H1 (cell line): ENCODE data around the gene PRPF40B. TPM values are rescaled to one million over a fixed set of nuclear protein-coding genes. Genes with fewer than 3 reads are reported as not detected.

Experiments used
- CTCF ChIA-PET: fragments of 300-600 bp; sonication (Branson Sonifier 250); formaldehyde crosslinking; loops from one replicate; lab custom pipeline; 2021; ENCODE audit not compliant: partially characterized antibody; lab: Charles Lee
- POLR2A ChIA-PET: fragments of 300-600 bp; sonication (Branson Sonifier 250); formaldehyde crosslinking; loops from one replicate; lab custom pipeline; 2021; ENCODE audit warnings: inconsistent platforms; ENCODE audit not compliant: partially characterized antibody; lab: Charles Lee
- DNase-seq, 2 experiments: peaks; one replicate each; pipeline versions ENCODE4 v3.0.0 to v3.0.0-alpha.2; 2010 to 2022; ENCODE audit warnings: low spot score in 2 of 2, low read depth in 1 of 2, mixed read lengths in 1 of 2
- FAIRE-seq: peaks from 2 replicates; lab custom pipeline; 2011; peaks lifted over from hg19 to GRCh38; lab: Jason Lieb, UNC
- H2AFZ ChIP-seq: 2 replicates; pipeline ENCODE4 v1.8.1; 2012; ENCODE audit warnings: low read length, inconsistent platforms
- H2AK5ac ChIP-seq: 2 replicates; pipeline ENCODE4 v1.6.1; 2013; ENCODE audit warnings: low read depth, low read length
- H2BK120ac ChIP-seq: replicated peaks from 2 replicates; pipeline ENCODE3; 2013; ENCODE audit warnings: low read depth, low read length, inconsistent platforms
- H2BK12ac ChIP-seq: 2 replicates; pipeline ENCODE4 v1.6.1; 2013; ENCODE audit warnings: low read depth, low read length
- H2BK15ac ChIP-seq: 2 replicates; pipeline ENCODE4 v1.6.1; 2013; ENCODE audit warnings: low read length
- H2BK20ac ChIP-seq: 2 replicates; pipeline ENCODE4 v1.6.1; 2013; ENCODE audit warnings: low read length
- H2BK5ac ChIP-seq: 2 replicates; pipeline ENCODE4 v1.6.1; 2013; ENCODE audit warnings: low read depth, low read length
- H3K14ac ChIP-seq: 2 replicates; pipeline ENCODE4 v1.6.1; 2013; ENCODE audit warnings: inconsistent platforms; ENCODE audit not compliant: insufficient read length
- H3K18ac ChIP-seq: 2 replicates; pipeline ENCODE4 v1.6.1; 2013; ENCODE audit warnings: low read length; ENCODE audit errors: extremely low read depth
- H3K23ac ChIP-seq: 2 replicates; pipeline ENCODE4 v1.6.1; 2013; ENCODE audit warnings: inconsistent platforms; ENCODE audit not compliant: insufficient read length
- H3K23me2 ChIP-seq: 2 replicates; pipeline ENCODE4 v1.6.1; 2013; ENCODE audit warnings: low read depth, low read length
- H3K27ac ChIP-seq: 2 replicates; pipeline ENCODE4 v1.6.1; 2011; ENCODE audit warnings: low read depth, low read length, inconsistent platforms
- H3K27me3 ChIP-seq, 4 experiments: replicated peaks in 1 of 4; 1 replicate in 1 of 4; 2 replicates in 3 of 4; pipeline versions ENCODE4 v1.6.1 to v1.8.1; 2011 to 2013; ENCODE audit warnings: low read length in 3 of 4, mild to moderate bottlenecking in 3 of 4, inconsistent platforms in 2 of 4, mixed read lengths in 2 of 4, moderate library complexity in 1 of 4; ENCODE audit not compliant: control insufficient read depth in 3 of 4, insufficient read depth in 3 of 4; ENCODE audit errors: extremely low read depth in 1 of 4
- H3K36me3 ChIP-seq, 4 experiments: 2 replicates each; pipeline versions ENCODE4 v1.6.1 to v1.8.1; 2011 to 2013; ENCODE audit warnings: mild to moderate bottlenecking in 4 of 4, low read length in 3 of 4, moderate library complexity in 2 of 4, control low read depth in 1 of 4, inconsistent platforms in 1 of 4; ENCODE audit not compliant: insufficient read depth in 4 of 4, control insufficient read depth in 2 of 4
- H3K4ac ChIP-seq: replicated peaks from 2 replicates; pipeline ENCODE3; 2013; ENCODE audit warnings: low read length, low read depth, mixed read lengths, inconsistent platforms; ENCODE audit not compliant: insufficient read length
- H3K4me1 ChIP-seq, 4 experiments: replicated peaks in 1 of 4; 1 replicate in 1 of 4; 2 replicates in 3 of 4; pipeline versions ENCODE4 v1.6.1 to v1.8.1; 2011 to 2013; ENCODE audit warnings: low read length in 3 of 4, inconsistent platforms in 2 of 4, mixed read lengths in 1 of 4; ENCODE audit not compliant: insufficient read depth in 4 of 4, control insufficient read depth in 3 of 4
- H3K4me2 ChIP-seq, 2 experiments: 2 replicates each; pipeline versions ENCODE4 v1.6.1 to v1.8.1; 2011 to 2013; ENCODE audit warnings: low read depth in 2 of 2, low read length in 2 of 2, control low read depth in 1 of 2, inconsistent platforms in 1 of 2, mild to moderate bottlenecking in 1 of 2; ENCODE audit not compliant: insufficient read depth in 1 of 2
- H3K4me3 ChIP-seq, 4 experiments: fragments of 200-600, 300-600 bp in 1 of 4; sonication (generic), shearing (Covaris generic), sonication (Bioruptor Twin) in 1 of 4; 2 replicates each; pipeline versions ENCODE4 v1.5.1 to v1.8.1; 2011 to 2016; ENCODE audit warnings: low read length in 4 of 4, low read depth in 3 of 4, control low read depth in 2 of 4, inconsistent platforms in 2 of 4, mild to moderate bottlenecking in 2 of 4, mixed read lengths in 1 of 4, moderate library complexity in 1 of 4; ENCODE audit not compliant: insufficient read depth in 2 of 4; ENCODE audit errors: extremely low read depth in 1 of 4
- H3K56ac ChIP-seq: replicated peaks from 2 replicates; pipeline ENCODE3; 2013; ENCODE audit warnings: low read depth, mild to moderate bottlenecking, mixed read lengths, low read length, inconsistent platforms; ENCODE audit not compliant: insufficient read length
- H3K79me1 ChIP-seq: 2 replicates; pipeline ENCODE4 v1.6.1; 2013; ENCODE audit warnings: low read depth, low read length, control low read depth
- H3K79me2 ChIP-seq, 2 experiments: 2 replicates each; pipeline versions ENCODE4 v1.6.1 to v1.8.1; 2012 to 2013; ENCODE audit warnings: low read length in 2 of 2, mild to moderate bottlenecking in 2 of 2, inconsistent platforms in 1 of 2; ENCODE audit not compliant: insufficient read depth in 2 of 2, control insufficient read depth in 1 of 2
- H3K9ac ChIP-seq, 4 experiments: replicated peaks in 1 of 4; 1 replicate in 1 of 4; 2 replicates in 3 of 4; pipeline versions ENCODE4 v1.6.1 to v1.8.1; 2011 to 2013; ENCODE audit warnings: low read depth in 3 of 4, low read length in 3 of 4, control low read depth in 2 of 4, mild to moderate bottlenecking in 2 of 4, moderate library complexity in 2 of 4, inconsistent platforms in 1 of 4; ENCODE audit errors: extremely low read depth in 1 of 4
- H3K9me3 ChIP-seq, 2 experiments: 2 replicates each; pipeline versions ENCODE4 v1.6.1 to v1.8.1; 2012 to 2013; ENCODE audit warnings: mild to moderate bottlenecking in 2 of 2, moderate library complexity in 2 of 2, control low read depth in 1 of 2, inconsistent platforms in 1 of 2, low read depth in 1 of 2, low read length in 1 of 2, mixed read lengths in 1 of 2; ENCODE audit not compliant: insufficient read depth in 2 of 2
- H4K20me1 ChIP-seq, 2 experiments: replicated peaks in 1 of 2; 2 replicates each; pipeline versions ENCODE3 to v1.8.1; 2011 to 2013; ENCODE audit warnings: inconsistent platforms in 2 of 2, low read length in 2 of 2, mild to moderate bottlenecking in 1 of 2; ENCODE audit not compliant: insufficient read depth in 2 of 2, control insufficient read depth in 1 of 2
- H4K5ac ChIP-seq: 2 replicates; pipeline ENCODE4 v1.6.1; 2013; ENCODE audit warnings: low read length, low read depth, mixed read lengths, inconsistent platforms; ENCODE audit not compliant: insufficient read length
- H4K8ac ChIP-seq: 2 replicates; pipeline ENCODE4 v1.8.0; 2013; ENCODE audit warnings: mild to moderate bottlenecking, moderate library complexity, low read length, inconsistent platforms; ENCODE audit not compliant: insufficient read depth; ENCODE audit errors: extremely low read depth
- H4K91ac ChIP-seq: replicated peaks from 2 replicates; pipeline ENCODE3; 2013; ENCODE audit warnings: low read length, mixed read lengths, inconsistent platforms; ENCODE audit not compliant: insufficient read length
- CHD1 ChIP-seq: IDR thresholded peaks from 2 replicates; pipeline ENCODE4 v1.6.1; 2012; ENCODE audit warnings: low read depth, low read length, improper control_type of control experiment
- GTF2F1 ChIP-seq: IDR thresholded peaks from 2 replicates; pipeline ENCODE4 v1.6.1; 2012; ENCODE audit warnings: low read depth, low read length, improper control_type of control experiment, borderline replicate concordance
- JUN ChIP-seq: IDR thresholded peaks from 2 replicates; pipeline ENCODE4 v1.6.1; 2011; ENCODE audit warnings: low read depth, mild to moderate bottlenecking, improper control_type of control experiment, low read length
- SP1 ChIP-seq: IDR thresholded peaks from 2 replicates; pipeline ENCODE4 v1.6.1; 2011; ENCODE audit warnings: low read depth, low read length
- WGBS, 2 experiments: shearing (Covaris generic) in 1 of 2; methylation state at CpG; one replicate each; pipeline versions ENCODE4 v1.1.6 to v1.1.7; 2013 to 2015; ENCODE audit warnings: low lambda C conversion rate in 2 of 2, mixed read lengths in 2 of 2, inconsistent platforms in 1 of 2, low coverage in 1 of 2, missing lambda C conversion rate in 1 of 2; ENCODE audit not compliant: insufficient replicate concordance in 2 of 2, insufficient coverage in 1 of 2, insufficient read length in 1 of 2; ENCODE audit errors: extremely low coverage in 1 of 2, missing lambda C conversion rate in 1 of 2; 5-methylcytosine and 5-hydroxymethylcytosine counted together
- polyA plus RNA-seq, 7 experiments: library from polyadenylated mRNA; depleted of rRNA in 3 of 7; stranded (reverse) in 5 of 7; unstranded in 2 of 7; fragments of >200 nt in 5 of 7; fragments of 200-250 nt in 2 of 7; gene quantifications; 1 replicate in 5 of 7; 2 replicates in 1 of 7; 4 replicates in 1 of 7; pipeline versions ENCODE4 v1.2.1 to v1.2.3, GENCODE V29; 2011 to 2013; ENCODE audit warnings: missing spikeins in 2 of 7, mixed read lengths in 2 of 7
- total RNA-seq: library from RNA; stranded (reverse); fragmentation: NEBNext Ultra II Directional; extraction: Animal tissue kit (Norgen Biotek cat#: 25700); gene quantifications from 2 replicates; pipeline ENCODE4 v1.2.1, GENCODE V29; 2021

Gene PRPF40B
- total and polyA plus RNA-seq, 2 of the 8 experiments (the other 6 are each of a cell fraction or from before 2014, with no cell fraction given) = 14.4 to 24.4 TPM

- Histone ChIP-seq H4K91ac (no peak overlapping the region), H4K20me1 (peaks cover 2 to 14% of the 10 kb centered on the region in 2 experiments), H3K9me3 (no peaks in the 10 kb centered on the region), H3K56ac (no peak overlapping the region), H2AFZ (no peak overlapping the region), H4K8ac (no peak overlapping the region), H3K4me2 (no peak overlapping the region), H3K14ac (no peak overlapping the region), H3K23ac (no peak overlapping the region), H2BK12ac (no peak overlapping the region), H3K4me1 (peaks cover 0 to 6% (median 4%) of the 10 kb centered on the region in 4 experiments; a peak in 4 of 7 replicates), H3K23me2 (no peaks in the 10 kb centered on the region; the same call in 1 of the 2 replicates), H3K18ac (no peak overlapping the region), H3K27me3 (no peaks in the 10 kb centered on the region), H2AK5ac (no peak overlapping the region), H3K79me2 (no peaks in the 10 kb centered on the region; a peak in 1 of 4 replicates), H3K79me1 (no peaks in the 10 kb centered on the region; the same call in 1 of the 2 replicates), H4K5ac (no peak overlapping the region), H3K36me3 (no peaks in the 10 kb centered on the region; a peak in 1 of 8 replicates), H2BK15ac (no peak overlapping the region), H2BK20ac (no peak overlapping the region), H3K4me3 (no peak overlapping the region), H3K4ac (no peak overlapping the region), H3K27ac (no peak overlapping the region), H3K9ac (no peak overlapping the region), H2BK5ac (no peak overlapping the region), H2BK120ac (no peak overlapping the region)
- CTCF ChIA-PET = interaction anchor here (0.6 to 10.8 kb wide), 9 partner anchors 11 to 224 kb away, joined by 3 to 171 read pairs (median 15); no protein-coding TSS in a partner anchor
- WGBS, 2 experiments = 39% methylated on average over 1 of the region's 1 CpG; no CpG with 5 or more reads in 1 of the 2 experiments
- POLR2A ChIA-PET = interaction anchor here (1.5 to 4.5 kb wide), 3 partner anchors 11 to 18 kb away, joined by 7 to 20 read pairs (median 7); partner anchors contain the start of gene MCRS1
- no peak for FAIRE-seq
- DNase-seq = no peak
- TF ChIP-seq JUN (no peak), GTF2F1 (no peak), SP1 (no peak), CHD1 (no peak)
Observed at GRCh38 chr12:49582201-49582600, 41.2 kb upstream of the PRPF40B start.
